Measurements from ENCODE around the gene SOSTDC1. TPM values are rescaled to one million over a fixed set of nuclear protein-coding genes. Genes with fewer than 3 reads are reported as not detected.

SOSTDC1 gene
- total RNA-seq, 1 donor from 2014 or later = not detected

- no peak for TF ChIP-seq CTCF (IDR thresholded peaks at IDR 0.05; ENCODE audit: insufficient read depth, low read length, severe bottlenecking)
- DNase-seq (ENCODE audit: low read depth) (no peak), FAIRE-seq (no peak)
- peaks cover 2% of the 10 kb centered on the region for H3K27me3 ChIP-seq (ENCODE audit: control insufficient read depth, insufficient read depth, low read length)
- H3K36me3 ChIP-seq (ENCODE audit: control insufficient read depth, insufficient read depth, low read length) = no peaks in the 10 kb centered on the region
- H3K4me3 ChIP-seq (ENCODE audit: low read depth, low read length) = no peak overlapping the region
Observed at GRCh38 chr7:16479591-16479990, 14.1 kb upstream of the SOSTDC1 start.

- DNase-seq (ENCODE audit: low read depth) (no peak), FAIRE-seq (no peak)
- no peak for TF ChIP-seq CTCF (IDR thresholded peaks at IDR 0.05; ENCODE audit: insufficient read depth, low read length, severe bottlenecking)
- peaks cover 2% of the 10 kb centered on the region for H3K27me3 ChIP-seq (ENCODE audit: control insufficient read depth, insufficient read depth, low read length)
- H3K36me3 ChIP-seq (ENCODE audit: control insufficient read depth, insufficient read depth, low read length) = no peaks in the 10 kb centered on the region
- no peak overlapping the region for H3K4me3 ChIP-seq (ENCODE audit: low read depth, low read length)
Observed at GRCh38 chr7:16479161-16479560, 13.6 kb upstream of the SOSTDC1 start.

- Histone ChIP-seq H3K36me3 (ENCODE audit: control insufficient read depth, insufficient read depth, low read length) (no peaks in the 10 kb centered on the region), H3K27me3 (ENCODE audit: control insufficient read depth, insufficient read depth, low read length) (no peaks in the 10 kb centered on the region), H3K4me3 (ENCODE audit: low read depth, low read length) (no peak overlapping the region)
- no peak for TF ChIP-seq CTCF (IDR thresholded peaks at IDR 0.05; ENCODE audit: insufficient read depth, low read length, severe bottlenecking)
- FAIRE-seq = no peak
- DNase-seq (ENCODE audit: low read depth) = no peak
Observed at GRCh38 chr7:16471933-16472332, 6.4 kb upstream of the SOSTDC1 start.

- no peak for TF ChIP-seq CTCF (IDR thresholded peaks at IDR 0.05; ENCODE audit: insufficient read depth, low read length, severe bottlenecking)
- DNase-seq (ENCODE audit: low read depth) (peak; percentile 19), FAIRE-seq (no peak)
- no peaks in the 10 kb centered on the region for H3K36me3 ChIP-seq (ENCODE audit: control insufficient read depth, insufficient read depth, low read length)
- no peak overlapping the region for H3K4me3 ChIP-seq (ENCODE audit: low read depth, low read length)
- H3K27me3 ChIP-seq (ENCODE audit: control insufficient read depth, insufficient read depth, low read length) = peaks cover 8% of the 10 kb centered on the region
Observed at GRCh38 chr7:16463949-16464715, 1.4 kb downstream of the SOSTDC1 start.

- Histone ChIP-seq H3K27me3 (ENCODE audit: control insufficient read depth, insufficient read depth, low read length) (peaks cover 8% of the 10 kb centered on the region), H3K36me3 (ENCODE audit: control insufficient read depth, insufficient read depth, low read length) (no peaks in the 10 kb centered on the region), H3K4me3 (ENCODE audit: low read depth, low read length) (no peak overlapping the region)
- TF ChIP-seq CTCF (IDR thresholded peaks at IDR 0.05; ENCODE audit: insufficient read depth, low read length, severe bottlenecking) = no peak
- DNase-seq (ENCODE audit: low read depth) (no peak), FAIRE-seq (no peak)
Observed at GRCh38 chr7:16463520-16463919, 2.0 kb downstream of the SOSTDC1 start.

GRCh38 chr7:16462431-16462889, 3.1 kb downstream of the SOSTDC1 start:
- peaks cover 8% of the 10 kb centered on the region for H3K27me3 ChIP-seq (ENCODE audit: control insufficient read depth, insufficient read depth, low read length)
- no peaks in the 10 kb centered on the region for H3K36me3 ChIP-seq (ENCODE audit: control insufficient read depth, insufficient read depth, low read length)
- TF ChIP-seq CTCF (IDR thresholded peaks at IDR 0.05; ENCODE audit: insufficient read depth, low read length, severe bottlenecking) = no peak
- no peak for DNase-seq (ENCODE audit: low read depth)
- peak; percentile 32 for FAIRE-seq
- no peak overlapping the region for H3K4me3 ChIP-seq (ENCODE audit: low read depth, low read length)
